ENCODE measurements around the gene PDE11A.

DNA sequence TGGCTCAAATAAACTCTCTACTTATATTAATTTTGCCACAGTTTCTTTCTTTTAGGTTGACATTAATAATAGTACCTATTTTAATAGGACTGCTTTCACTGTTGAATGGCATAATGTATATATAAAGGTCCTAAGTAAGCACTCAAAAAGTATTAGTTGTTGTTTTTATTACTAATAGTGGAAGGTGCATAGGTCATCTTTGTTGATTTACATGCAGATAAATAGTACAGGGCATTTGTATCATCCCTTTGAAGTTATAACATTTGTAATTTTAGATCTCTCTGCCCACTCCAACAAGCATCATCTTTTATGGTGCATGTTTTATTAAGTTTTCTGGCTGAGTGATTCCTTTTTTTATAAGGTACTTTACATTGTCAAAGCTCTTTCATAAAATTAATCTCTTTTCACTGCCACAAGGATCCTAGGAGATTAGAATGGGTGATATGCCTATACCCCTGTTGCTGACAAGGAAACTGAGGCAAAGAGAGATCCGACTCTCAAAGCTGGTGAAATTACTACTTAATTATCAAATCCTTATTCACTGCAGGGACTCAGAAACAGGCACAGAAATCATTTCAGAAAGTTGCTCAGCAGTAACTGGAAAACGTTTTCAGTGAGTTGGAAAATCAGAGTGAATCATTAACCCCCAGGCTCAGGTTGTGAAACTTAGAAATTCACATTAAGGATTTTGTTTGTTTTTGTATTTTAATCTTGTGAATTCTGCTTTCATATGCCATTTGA lies 380.4 kb downstream of the PDE11A start:
- TF ChIP-seq POLR2A (IDR thresholded peaks at IDR 0.05; ENCODE audit: low read depth, low read length) (no peak), POLR2AphosphoS5 (IDR thresholded peaks at IDR 0.05; ENCODE audit: low read depth, low read length) (no peak), TAF1 (IDR thresholded peaks at IDR 0.05; ENCODE audit: low read depth, low read length) (no peak), SPI1 (IDR thresholded peaks at IDR 0.05; ENCODE audit: low read depth, low read length) (no peak), PAX5 (IDR thresholded peaks at IDR 0.05; ENCODE audit: insufficient read depth, low read length, severe bottlenecking) (no peak), POU2F2 (IDR thresholded peaks at IDR 0.05; ENCODE audit: low read depth, low read length) (no peak)
